ENCODE results near the gene RAB39A.
"Not testable (repeated sequence)": the region's sequence is repeated elsewhere in the genome, so short reads cannot be mapped to it uniquely, and the experiment has no call there.

Gene RAB39A

GRCh38 chr11:107947904-107948303 is 19.7 kb downstream of the RAB39A start:
- TF ChIP-seq CTCF (IDR thresholded peaks at IDR 0.05) = no peak
- no peak overlapping the region for H3K27ac ChIP-seq

GRCh38 chr11:107948328-107948727 is 20.1 kb downstream of the RAB39A start:
- H3K27ac ChIP-seq = not testable (repeated sequence)

GRCh38 chr11:107951155-107951554 is 22.9 kb downstream of the RAB39A start:
- no peak overlapping the region for H3K27ac ChIP-seq
- no peak for TF ChIP-seq ZFX (IDR thresholded peaks at IDR 0.05; ENCODE audit: borderline replicate concordance)
- no peak for TF ChIP-seq CTCF (IDR thresholded peaks at IDR 0.05)

GRCh38 chr11:107953446-107953845 is 25.2 kb downstream of the RAB39A start:
- TF ChIP-seq CTCF (IDR thresholded peaks at IDR 0.05) (no peak), ZFX (IDR thresholded peaks at IDR 0.05; ENCODE audit: borderline replicate concordance) (no peak)
- no peak overlapping the region for H3K27ac ChIP-seq

- H3K27ac ChIP-seq = no peak overlapping the region
- TF ChIP-seq CTCF (IDR thresholded peaks at IDR 0.05) (no peak), ZFX (IDR thresholded peaks at IDR 0.05; ENCODE audit: borderline replicate concordance) (no peak)
Observed at GRCh38 chr11:107956543-107956942, 28.3 kb downstream of the RAB39A start.

GRCh38 chr11:107957109-107957588 is 28.9 kb downstream of the RAB39A start:
- no peak overlapping the region for H3K27ac ChIP-seq
- TF ChIP-seq CTCF (IDR thresholded peaks at IDR 0.05) (no peak), ZFX (IDR thresholded peaks at IDR 0.05; ENCODE audit: borderline replicate concordance) (no peak)

GRCh38 chr11:107961480-107961879 is 33.2 kb downstream of the RAB39A start:
- TF ChIP-seq ZFX (IDR thresholded peaks at IDR 0.05; ENCODE audit: borderline replicate concordance) = no peak
- TF ChIP-seq CTCF (IDR thresholded peaks at IDR 0.05) = no peak
- H3K27ac ChIP-seq = no peak overlapping the region

- H3K27ac ChIP-seq = no peak overlapping the region
- TF ChIP-seq CTCF (IDR thresholded peaks at IDR 0.05) (no peak), ZFX (IDR thresholded peaks at IDR 0.05; ENCODE audit: borderline replicate concordance) (no peak)
Observed at GRCh38 chr11:107962181-107962580, 33.9 kb downstream of the RAB39A start.

Data from 22Rv1 (cell line).